DMS53 treated with DMSO at 0.1 percent for 48 hours (cell line): ENCODE measurements around the gene CACHD1.

Experiments
- DNase-seq: peaks from one replicate; lab custom pipeline; 2025; ENCODE audit not compliant: unreplicated experiment; lab: John Stamatoyannopoulos, UW

The CACHD1 gene

GRCh38 chr1:64650411-64650810 lies 180.5 kb downstream of the CACHD1 start:
- DNase-seq, result no peak

GRCh38 chr1:64651841-64652240 lies 181.9 kb downstream of the CACHD1 start:
- no peak for DNase-seq

- no peak for DNase-seq
Measured at GRCh38 chr1:64653466-64653865, 183.5 kb downstream of the CACHD1 start.

GRCh38 chr1:64654519-64655341 lies 184.8 kb downstream of the CACHD1 start:
- DNase-seq, result no peak

GRCh38 chr1:64655861-64656260 lies 185.9 kb downstream of the CACHD1 start:
- DNase-seq, result no peak

- DNase-seq, result no peak
Measured at GRCh38 chr1:64659478-64660138, 189.7 kb downstream of the CACHD1 start.

- no peak for DNase-seq
Measured at GRCh38 chr1:64663668-64664067, 193.7 kb downstream of the CACHD1 start.

GRCh38 chr1:64664299-64664698 lies 194.4 kb downstream of the CACHD1 start:
- no peak for DNase-seq

GRCh38 chr1:64669098-64669675 lies 199.3 kb downstream of the CACHD1 start:
- DNase-seq, result no peak

GRCh38 chr1:64675718-64676345 lies 205.9 kb downstream of the CACHD1 start:
- DNase-seq, result no peak

- no peak for DNase-seq
Measured at GRCh38 chr1:64676386-64676785, 206.5 kb downstream of the CACHD1 start.

- DNase-seq, result no peak
Measured at GRCh38 chr1:64677532-64677931, 207.6 kb downstream of the CACHD1 start.

- no peak for DNase-seq
Measured at GRCh38 chr1:64678366-64678765, 208.4 kb downstream of the CACHD1 start.

GRCh38 chr1:64679177-64679576 lies 209.2 kb downstream of the CACHD1 start:
- DNase-seq, result no peak

- DNase-seq, result no peak
Measured at GRCh38 chr1:64680599-64680998, 210.7 kb downstream of the CACHD1 start.

- DNase-seq, result no peak
Measured at GRCh38 chr1:64681043-64681442, 211.1 kb downstream of the CACHD1 start.

GRCh38 chr1:64683419-64683818 lies 213.5 kb downstream of the CACHD1 start:
- no peak for DNase-seq

GRCh38 chr1:64685217-64685616 lies 215.3 kb downstream of the CACHD1 start:
- DNase-seq, result no peak

- no peak for DNase-seq
Measured at GRCh38 chr1:64685765-64686341, 215.9 kb downstream of the CACHD1 start.

- peak; percentile 79 for DNase-seq
Measured at GRCh38 chr1:64686828-64687724, 217.1 kb downstream of the CACHD1 start.
